Right lobe of liver (tissue), 6 donors: ENCODE results near the gene E2F2. TPM values are rescaled to one million over a fixed set of nuclear protein-coding genes. Genes with fewer than 3 reads are reported as not detected.
A peak's percentile ranks its signal among the peaks of the same experiment; 100 is the strongest.

Experiments used
- ATAC-seq, 4 donors: fragments of 200-7000 bp; cut with Tn5 transposase; one replicate each; pipeline ENCODE4 v1.9.1; 2020; ENCODE audit warnings: mild to moderate bottlenecking in 4 of 4, moderate library complexity in 4 of 4
- DNase-seq, 3 donors: peaks; one replicate each; pipeline ENCODE4 v3.0.0-alpha.2; 2020
- H3K27ac ChIP-seq, 3 donors: fragments of 200-600 bp; one replicate each; pipeline ENCODE4 v1.8.0; 2022
- H3K27me3 ChIP-seq, 2 donors: fragments of 200-600 bp; one replicate each; pipeline ENCODE4 v1.8.0; 2022
- H3K36me3 ChIP-seq, 4 donors: fragments of 200-600 bp; sonication (generic) in 1 of 4; one replicate each; pipeline versions ENCODE4 v1.5.1 to v1.8.0; 2017 to 2022; ENCODE audit warnings: control low read depth in 1 of 4
- H3K4me1 ChIP-seq, 4 donors: fragments of 200-600 bp; sonication (generic) in 1 of 4; one replicate each; pipeline versions ENCODE4 v1.5.1 to v1.8.0; 2017 to 2022; ENCODE audit warnings: control low read depth in 1 of 4
- H3K4me3 ChIP-seq, 3 donors: fragments of 200-600 bp; one replicate each; pipeline ENCODE4 v1.8.0; 2022
- H3K9me3 ChIP-seq, 4 donors: fragments of 200-600 bp; sonication (generic) in 1 of 4; one replicate each; pipeline versions ENCODE4 v1.5.1 to v1.8.0; 2017 to 2022; ENCODE audit warnings: control low read depth in 1 of 4
- CTCF ChIP-seq, 4 donors: fragments of 200-600 bp in 3 of 4; fragments of 450-650 bp in 1 of 4; IDR thresholded peaks; one replicate each; pipeline versions ENCODE4 v1.5.1 to v1.8.0; 2016 to 2022; ENCODE audit warnings: antibody characterized with exemption in 4 of 4, mild to moderate bottlenecking in 2 of 4
- POLR2A ChIP-seq: fragments of 450-650 bp; IDR thresholded peaks from one replicate; pipeline ENCODE4 v1.6.1; 2017; ENCODE audit warnings: antibody characterized with exemption, mild to moderate bottlenecking
- WGBS: methylation state at CpG from one replicate; pipeline ENCODE4 v1.1.6; 2018; ENCODE audit warnings: low coverage, low lambda C conversion rate; ENCODE audit not compliant: insufficient coverage; ENCODE audit errors: missing lambda C conversion rate; 5-methylcytosine and 5-hydroxymethylcytosine counted together
- intact Hi-C, 2 donors: fragments of 100-400 bp; cut with DNase I; formaldehyde crosslinking; loops; one replicate each; pipeline versions ENCODE4 v1.11.2 to v1.14.1; 2022
- total RNA-seq, 6 experiments: library from RNA; depleted of rRNA in 2 of 6; stranded (reverse); fragments of >200 nt in 2 of 6; fragmentation: NEBNext Ultra II Directional in 3 of 6; extraction: Animal tissue kit (Norgen Biotek cat#: 25700) in 3 of 6; gene quantifications; one replicate each; pipeline versions ENCODE4 v1.1.0 to v1.2.4, GENCODE V29; 2016 to 2023
- donor health status: DM: no; HTN: yes; CAD: no.
- donor health status: DM: no; HTN: no; CAD: no.
- donor health status: DM: no; HTN: no; CAD: no.
- donor health status: DM: no; HTN: yes; CAD: no.
- donor health status: DM: no; HTN: yes; CAD: no.

The E2F2 gene
- total RNA-seq, 6 experiments from 2014 or later, result 0.18 to 1.2 (median 0.70) TPM

- intact Hi-C loops, result loop anchor here in 1 of 2 donors (5.0 kb wide), 1 partner anchor 50 kb away; no protein-coding TSS in a partner anchor
These were observed 38.8 kb downstream of the E2F2 start for GRCh38 chr1:23492132-23492720.

GRCh38 chr1:23489842-23490241 lies 41.2 kb downstream of the E2F2 start:
- 32% methylated on average over 5 of the region's 5 CpGs for WGBS
- Histone ChIP-seq H3K27me3 (no peaks in the 10 kb centered on the region), H3K9me3 (no peaks in the 10 kb centered on the region), H3K4me3 (no peak overlapping the region), H3K27ac (no peak overlapping the region), H3K4me1 (no peaks in the 10 kb centered on the region), H3K36me3 (no peaks in the 10 kb centered on the region)
- TF ChIP-seq POLR2A (no peak), CTCF (IDR thresholded peaks at IDR 0.05) (no peak)
- ATAC-seq, result no peak
- intact Hi-C loops, result loop anchor here in 1 of 2 donors (5.0 to 10.0 kb wide), 2 partner anchors 52 to 65 kb away; partner anchors contain the start of gene TCEA3
- DNase-seq, result no peak

More at GRCh38 chr1:23492132-23492720, 38.8 kb downstream of the E2F2 start:
- H3K4me1 ChIP-seq, result peaks cover 0 to 1% (median 0%) of the 10 kb centered on the region in 4 donors
- WGBS, result 100% methylated on average over 3 of the region's 3 CpGs
- H3K27me3 ChIP-seq, result no peaks in the 10 kb centered on the region
- H3K36me3 ChIP-seq, result no peaks in the 10 kb centered on the region
- no peak overlapping the region for H3K27ac ChIP-seq
- TF ChIP-seq POLR2A, result no peak
- no peak for TF ChIP-seq CTCF (IDR thresholded peaks at IDR 0.05)
- no peaks in the 10 kb centered on the region for H3K9me3 ChIP-seq
- DNase-seq, result no peak
- no peak for ATAC-seq
- no peak overlapping the region for H3K4me3 ChIP-seq

GRCh38 chr1:23485002-23485332 lies 46.1 kb downstream of the E2F2 start:
- Histone ChIP-seq H3K9me3 (no peaks in the 10 kb centered on the region), H3K36me3 (no peaks in the 10 kb centered on the region), H3K27me3 (no peaks in the 10 kb centered on the region), H3K4me1 (peaks cover 0 to 7% (median under 1%) of the 10 kb centered on the region in 4 donors), H3K27ac (no peak overlapping the region), H3K4me3 (peak overlapping the region in 1 of 3 donors; percentile 93)
- intact Hi-C loops, result loop anchor here in 1 of 2 donors (10.0 kb wide), 1 partner anchor 60 kb away; the partner anchor contains the start of gene TCEA3
- WGBS, result 60% methylated on average over 7 of the region's 7 CpGs
- no peak for DNase-seq
- TF ChIP-seq POLR2A (no peak), CTCF (IDR thresholded peaks at IDR 0.05) (no peak)
- ATAC-seq, result no peak

GRCh38 chr1:23484253-23485001 lies 46.6 kb downstream of the E2F2 start:
- WGBS, result 13% methylated on average over 27 of the region's 54 CpGs
- ATAC-seq (peak; percentile 87 to 93 (median 88)), DNase-seq (peak; percentile 92 to 93 (median 92))
- intact Hi-C loops, result loop anchor here in 1 of 2 donors (10.0 kb wide), 1 partner anchor 60 kb away; the partner anchor contains the start of gene TCEA3
- Histone ChIP-seq H3K4me1 (peaks cover 0 to 12% (median 3%) of the 10 kb centered on the region in 4 donors), H3K9me3 (no peaks in the 10 kb centered on the region), H3K27me3 (no peaks in the 10 kb centered on the region), H3K36me3 (no peaks in the 10 kb centered on the region), H3K4me3 (peak overlapping the region; percentile 79 to 93 (median 87)), H3K27ac (peak overlapping the region in 1 of 3 donors; percentile 73)
- TF ChIP-seq CTCF (IDR thresholded peaks at IDR 0.05), result no peak
- TF ChIP-seq POLR2A, result no peak
